ENCODE results near the gene CAST.

CAST gene

DNA sequence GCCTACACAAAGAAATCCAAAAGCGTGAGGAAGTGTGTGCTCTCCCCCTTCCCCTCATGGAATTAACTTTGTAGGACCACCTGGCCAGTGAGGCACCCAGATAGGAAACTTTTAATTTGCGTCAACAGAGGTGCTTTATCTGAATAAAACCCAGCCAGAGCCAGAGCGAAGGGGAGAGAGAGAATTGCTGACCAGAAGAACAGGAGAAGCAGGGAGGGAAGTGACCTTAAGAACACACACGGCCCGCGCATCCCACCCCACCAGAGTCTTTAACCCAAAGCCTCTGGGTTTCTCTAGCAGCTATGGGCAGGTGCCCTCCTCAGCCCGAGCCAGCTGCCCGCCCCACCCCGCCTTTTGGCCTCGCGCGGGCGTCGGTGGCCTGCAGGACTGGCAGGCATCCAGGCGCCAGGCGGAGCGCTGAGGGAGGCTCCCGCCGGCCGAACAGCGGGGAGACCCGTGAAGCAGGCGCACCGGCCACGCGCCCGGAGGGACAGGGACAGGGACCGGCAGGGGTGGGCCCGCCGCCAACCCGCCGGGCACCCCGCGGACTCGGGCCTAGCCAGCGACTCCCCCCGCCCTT is 145.0 kb downstream of the CAST start:
- peak; percentile 26 for DNase-seq (ENCODE audit: extremely low spot score, insufficient read length, low read depth)
- FAIRE-seq, result no peak

DNA sequence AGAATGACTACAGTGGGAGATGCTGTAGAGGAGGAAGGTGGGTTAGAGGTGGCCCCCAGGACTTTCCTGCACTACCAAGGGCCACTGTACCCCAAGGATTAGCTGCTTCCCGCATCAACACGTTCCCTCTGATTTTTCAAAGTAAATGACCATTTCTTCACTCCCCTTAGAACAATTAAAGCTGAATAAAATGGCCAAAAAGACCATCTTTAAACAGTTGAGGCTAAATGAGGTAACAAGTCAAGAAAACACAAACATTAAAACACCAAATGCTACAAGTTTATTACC is 146.3 kb downstream of the CAST start:
- DNase-seq (ENCODE audit: extremely low spot score, insufficient read length, low read depth), result no peak
- FAIRE-seq, result no peak

DNA sequence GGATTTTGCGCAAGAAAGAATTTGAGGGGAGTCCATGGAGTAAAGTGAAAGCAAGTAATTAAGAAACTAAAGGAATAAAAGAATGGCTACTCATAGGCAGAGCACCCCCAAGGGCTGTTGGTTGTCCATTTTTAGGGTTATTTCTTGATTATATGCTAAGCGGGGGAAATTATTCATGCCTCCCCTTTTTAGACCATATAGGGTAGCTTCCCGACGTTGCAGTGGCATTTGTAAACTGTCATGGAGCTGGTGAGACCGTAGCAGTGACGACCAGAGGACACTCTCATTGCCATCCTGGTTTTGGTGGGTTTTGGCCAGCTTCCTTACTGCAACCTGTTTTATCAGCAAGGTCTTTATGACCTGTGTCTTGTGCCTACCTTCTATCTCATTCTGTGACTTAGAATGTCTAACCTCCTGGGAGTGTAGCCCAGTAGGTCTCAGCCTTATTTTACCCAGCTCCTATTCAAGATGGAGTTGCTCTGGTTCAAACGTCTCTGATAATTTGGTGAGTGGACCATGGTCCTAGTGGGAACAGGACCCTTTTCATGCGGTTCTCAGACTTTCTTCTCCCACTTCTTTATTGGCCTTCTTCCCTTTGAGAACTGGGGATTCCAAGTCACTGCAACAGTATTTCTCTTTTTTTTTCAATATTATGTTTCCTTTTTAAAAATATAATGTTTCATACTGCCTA is 146.8 kb downstream of the CAST start:
- no peak for FAIRE-seq
- no peak for DNase-seq (ENCODE audit: extremely low spot score, insufficient read length, low read depth)

DNA sequence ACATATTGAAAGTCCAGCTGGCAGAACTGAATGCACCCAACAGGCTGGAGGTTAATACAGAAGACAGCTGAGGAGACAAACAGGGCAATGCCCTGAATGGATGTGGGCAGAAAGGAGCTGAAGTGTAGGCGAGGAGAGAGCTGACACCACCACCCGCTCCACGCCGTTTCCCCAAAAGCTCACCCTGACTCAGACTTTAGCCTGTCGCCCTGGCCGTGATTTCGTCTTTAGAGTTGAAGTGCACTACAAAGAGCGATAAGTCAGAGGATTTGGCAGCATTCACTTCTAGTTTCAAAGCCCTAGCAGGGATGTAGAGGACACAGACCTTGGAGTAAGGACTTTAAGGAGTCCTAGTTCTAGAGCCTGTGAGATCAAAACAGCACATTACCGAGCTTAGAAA is 147.7 kb downstream of the CAST start:
- DNase-seq (ENCODE audit: extremely low spot score, insufficient read length, low read depth) (no peak), FAIRE-seq (no peak)

DNA sequence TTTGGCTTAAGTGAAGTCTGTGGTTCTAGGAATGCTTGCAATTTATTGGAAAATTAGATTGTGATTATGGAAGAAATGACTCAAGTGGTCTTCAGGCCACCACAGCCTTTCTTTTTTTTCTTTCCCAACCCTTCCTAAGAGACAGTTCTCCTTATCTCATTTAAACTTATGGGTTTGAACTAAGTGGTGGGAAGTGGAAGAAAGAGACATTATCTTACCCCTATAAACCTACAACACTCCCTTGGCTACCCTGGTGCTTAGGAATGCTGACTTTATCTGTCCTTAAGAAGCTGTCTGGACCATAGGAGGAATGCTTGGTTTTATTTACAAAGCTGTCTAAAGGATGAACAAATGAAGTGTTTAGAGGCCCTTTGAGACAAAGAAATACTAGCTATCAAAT is 150.7 kb downstream of the CAST start:
- FAIRE-seq, result no peak
- DNase-seq (ENCODE audit: extremely low spot score, insufficient read length, low read depth), result no peak

DNA sequence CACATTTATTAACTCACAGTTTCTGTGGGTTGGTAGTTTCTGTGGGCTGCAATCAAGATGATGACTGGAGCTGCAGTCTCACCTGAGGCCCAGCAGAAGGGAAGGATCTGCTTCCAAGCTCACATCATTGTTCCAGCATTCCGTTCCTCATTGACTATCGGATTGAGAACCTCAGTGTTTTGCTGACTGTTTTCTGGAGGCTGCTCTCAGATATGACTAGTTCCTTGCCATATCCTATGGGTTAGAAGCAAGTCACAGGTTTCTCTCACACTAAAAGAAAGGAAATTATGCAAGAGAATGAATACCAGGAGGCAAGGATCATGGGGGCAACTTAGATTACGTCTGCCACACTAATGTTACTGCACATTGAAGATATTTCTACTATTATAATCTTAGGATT is 151.9 kb downstream of the CAST start:
- no peak for DNase-seq (ENCODE audit: extremely low spot score, insufficient read length, low read depth)
- FAIRE-seq, result no peak

DNA sequence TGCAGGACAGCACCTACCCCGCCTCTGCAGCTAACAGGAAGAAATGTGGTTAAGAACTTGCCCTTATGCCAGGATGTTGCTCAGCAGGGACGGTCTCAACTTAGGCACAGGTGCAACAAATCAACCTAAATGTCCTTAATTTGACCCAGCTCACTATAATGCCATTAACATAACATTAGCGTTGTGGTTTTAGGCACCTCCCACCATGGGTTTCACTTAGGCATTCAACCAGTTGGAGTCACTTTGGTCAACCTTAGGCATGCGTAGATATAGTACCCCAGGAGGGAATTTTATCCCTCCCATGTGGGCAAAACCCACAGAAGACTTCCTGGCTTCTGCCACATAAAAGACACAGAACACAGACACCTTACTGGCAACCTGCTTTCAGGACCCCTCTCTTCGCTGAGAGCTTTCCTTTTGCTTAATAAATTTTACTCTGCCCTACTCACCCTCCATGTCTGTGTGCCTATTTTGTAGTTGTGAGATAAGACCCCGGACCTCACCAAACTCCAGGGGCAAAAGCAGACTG is 154.3 kb downstream of the CAST start:
- DNase-seq (ENCODE audit: extremely low spot score, insufficient read length, low read depth) (no peak), FAIRE-seq (peak; percentile 95)

DNA sequence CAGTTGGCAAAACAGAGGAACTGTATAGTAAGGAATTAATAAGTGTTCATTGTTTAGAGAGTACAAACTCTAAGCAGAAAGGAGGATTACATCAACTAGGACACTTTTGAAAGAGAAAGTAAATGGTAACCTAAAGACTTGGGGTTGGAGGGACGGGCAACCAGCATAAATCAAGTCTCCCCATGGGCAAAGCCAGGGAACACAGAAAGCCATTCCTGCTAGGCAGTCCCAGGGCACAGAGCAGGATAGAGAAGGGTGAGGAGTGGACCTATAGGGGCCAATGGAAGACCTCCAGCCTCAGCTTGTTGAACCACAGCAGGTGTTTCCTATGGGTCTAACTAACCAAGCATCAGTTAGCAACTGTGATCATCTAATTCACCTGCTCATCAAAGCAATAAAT is 154.8 kb downstream of the CAST start:
- FAIRE-seq, result no peak
- no peak for DNase-seq (ENCODE audit: extremely low spot score, insufficient read length, low read depth)

DNA sequence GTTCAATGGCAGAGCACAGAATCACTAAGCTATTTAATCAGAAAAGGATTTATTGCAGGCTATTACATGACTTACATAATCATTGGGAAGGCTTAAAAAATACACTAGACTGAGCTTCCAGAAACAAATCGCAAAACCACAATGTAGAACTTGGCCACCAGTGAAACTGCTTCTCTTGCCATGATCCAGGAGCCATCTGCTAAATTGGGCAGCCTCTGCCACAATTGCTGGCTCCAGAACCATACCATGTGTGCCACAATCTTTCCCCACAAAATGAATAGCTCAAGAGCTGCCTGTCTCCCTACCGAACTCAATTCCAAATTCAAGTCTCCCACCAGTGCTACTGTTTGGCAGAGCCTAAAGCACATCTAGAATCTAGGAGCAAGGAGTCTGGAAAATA is 155.3 kb downstream of the CAST start:
- DNase-seq (ENCODE audit: extremely low spot score, insufficient read length, low read depth), result no peak
- no peak for FAIRE-seq

DNA sequence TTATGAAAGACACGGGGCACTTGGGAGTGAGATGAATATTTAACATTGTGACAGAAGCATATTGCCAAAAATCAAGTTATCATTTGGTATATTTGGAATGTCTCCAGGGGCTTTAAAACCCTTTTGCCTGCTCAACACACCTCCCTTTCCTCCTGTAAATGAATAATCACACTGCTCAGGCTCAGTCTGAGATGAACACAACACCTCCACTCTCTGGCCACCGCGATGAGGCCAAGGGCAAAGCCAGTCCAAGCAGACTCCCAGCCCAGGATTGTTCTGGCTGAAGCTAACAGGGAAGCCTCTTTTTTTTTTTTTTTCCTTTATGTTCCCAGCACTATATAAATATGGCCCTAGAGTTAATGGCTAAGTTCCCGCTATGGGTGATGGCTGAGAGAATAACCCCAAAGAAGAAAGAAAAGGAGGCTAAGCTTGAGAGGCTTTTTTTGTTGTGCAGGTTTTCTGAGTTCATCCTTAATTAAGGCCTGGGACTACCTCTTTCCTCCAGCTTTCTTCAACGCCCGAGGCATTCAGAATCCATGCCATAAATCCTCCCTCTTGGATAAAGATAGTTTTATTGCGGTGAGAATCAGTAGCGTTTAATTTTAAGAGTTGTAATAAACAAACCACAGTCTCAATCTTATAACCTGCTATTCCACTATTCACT is 156.1 kb downstream of the CAST start:
- FAIRE-seq (peak; percentile 18), DNase-seq (ENCODE audit: extremely low spot score, insufficient read length, low read depth) (no peak)

DNA sequence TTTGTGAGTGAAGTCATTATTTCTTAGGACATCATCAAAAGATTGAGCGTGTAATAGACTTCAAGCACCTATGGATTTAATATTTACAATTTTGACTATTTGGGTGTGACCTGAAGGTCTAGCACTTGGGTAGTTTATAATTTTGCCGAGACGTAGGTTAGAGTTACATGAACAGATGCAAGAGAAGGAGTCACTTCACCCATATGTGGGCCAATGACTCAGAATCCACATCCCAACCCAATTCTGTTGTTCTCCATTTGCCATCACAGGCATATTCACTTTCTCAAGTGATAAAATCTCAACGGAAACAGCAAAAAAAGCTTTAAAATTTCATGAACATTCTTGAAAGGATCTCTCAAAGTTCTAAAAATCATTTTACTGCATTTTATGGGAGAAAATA is 157.6 kb downstream of the CAST start:
- no peak for DNase-seq (ENCODE audit: extremely low spot score, insufficient read length, low read depth)
- no peak for FAIRE-seq

DNA sequence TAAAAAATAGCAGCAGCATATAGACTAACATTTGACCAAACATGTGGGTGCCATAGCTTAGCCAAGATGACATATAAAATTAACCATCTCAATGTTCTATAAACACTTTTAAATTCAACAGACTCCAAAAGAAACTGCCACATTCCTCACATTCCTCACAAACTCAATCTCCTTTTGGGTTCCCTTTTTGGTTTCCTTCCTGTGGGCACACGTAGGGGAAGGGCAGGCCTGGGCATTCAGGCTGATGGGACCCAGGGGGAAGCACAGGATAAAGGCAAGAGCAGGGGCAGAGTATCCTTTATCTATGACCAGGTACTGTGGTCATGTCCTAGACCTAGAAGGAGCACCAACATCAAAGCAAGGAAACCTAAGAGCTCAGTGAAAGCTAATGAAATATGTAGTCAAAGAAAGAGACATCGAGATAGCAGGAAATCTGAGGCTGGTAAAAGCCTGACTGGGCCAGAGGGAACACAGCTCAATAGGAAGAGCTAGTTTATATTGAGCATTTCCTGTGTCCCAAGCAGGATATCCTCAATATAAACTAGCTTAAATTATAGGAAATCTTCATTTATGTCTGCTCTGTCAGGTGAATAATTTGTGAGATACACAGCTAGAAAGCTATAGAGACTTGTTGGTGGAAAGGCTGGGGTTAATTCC is 159.2 kb downstream of the CAST start:
- no peak for FAIRE-seq
- DNase-seq (ENCODE audit: extremely low spot score, insufficient read length, low read depth), result no peak

DNA sequence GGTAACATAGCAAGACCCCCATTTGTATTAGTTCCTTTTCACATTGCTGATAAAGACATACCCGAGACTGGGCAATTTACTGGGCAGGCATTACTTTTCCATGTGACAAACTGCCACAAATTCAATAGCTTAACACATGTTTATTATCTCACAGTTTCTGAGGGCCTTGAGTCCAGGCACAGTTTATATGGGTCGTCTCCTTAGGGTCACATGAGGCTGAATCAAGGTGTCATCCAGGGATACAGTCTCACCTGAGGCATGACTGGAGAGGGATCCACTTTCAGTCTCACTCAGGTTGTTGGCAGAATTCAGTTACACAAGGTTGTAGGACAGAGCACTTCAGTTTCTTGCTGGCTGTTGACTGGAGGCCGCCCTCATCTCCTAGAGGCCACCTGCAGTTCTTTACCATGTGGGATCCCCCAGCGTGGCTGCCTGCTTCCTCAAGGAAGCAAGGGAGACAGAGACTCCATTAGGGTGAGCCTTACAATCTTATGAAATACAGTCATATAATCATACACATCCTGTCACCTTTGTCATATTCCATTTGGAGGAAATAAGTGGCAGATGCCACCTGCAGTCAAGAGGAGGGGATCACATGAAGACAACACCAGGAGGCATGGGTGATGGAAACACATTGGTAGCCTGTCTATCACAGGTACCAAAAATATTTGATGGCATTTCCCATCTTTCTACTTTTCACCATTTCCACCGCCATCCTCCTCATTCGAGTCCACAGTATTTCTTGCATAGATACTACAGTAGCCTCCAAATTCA is 160.7 kb downstream of the CAST start:
- no peak for DNase-seq (ENCODE audit: extremely low spot score, insufficient read length, low read depth)
- FAIRE-seq, result peak; percentile 67

DNA sequence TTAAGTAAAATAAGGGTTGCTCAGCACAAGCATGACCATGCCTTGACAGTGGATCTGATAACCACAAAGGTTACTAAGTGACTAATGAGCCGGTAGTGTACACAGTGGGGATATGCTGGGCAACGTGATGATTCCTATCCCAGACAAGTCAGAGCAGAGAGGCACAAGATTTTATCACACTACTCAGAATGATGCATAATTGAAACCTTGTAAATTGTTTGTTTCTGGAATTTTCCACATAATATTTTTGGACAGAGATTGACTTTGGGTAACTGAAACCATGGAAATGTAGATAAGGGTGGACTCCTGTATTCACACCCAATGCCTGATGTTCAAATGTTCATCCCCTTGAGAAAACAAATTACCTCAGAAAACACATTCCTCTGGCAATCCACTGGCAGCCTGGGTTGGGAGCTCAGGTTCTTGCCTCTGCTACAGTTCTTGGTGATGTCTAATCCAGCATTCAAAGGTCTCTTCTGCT is 161.8 kb downstream of the CAST start:
- FAIRE-seq, result peak; percentile 94
- no peak for DNase-seq (ENCODE audit: extremely low spot score, insufficient read length, low read depth)
